ENCODE results near the gene BBX.

- TF ChIP-seq CTCF (conservative IDR thresholded peaks at IDR 0.05 in 1 of 2, IDR thresholded peaks at IDR 0.05 in 1 of 2; ENCODE audit: extremely low read depth in 1 of 2, insufficient read depth in 1 of 2, low read depth in 1 of 2, low read length in 2 of 2) (no peak), EZH2 (IDR thresholded peaks at IDR 0.05; ENCODE audit: borderline replicate concordance, low read length) (no peak)
Observed at GRCh38 chr3:107767897-107768605, 245.3 kb downstream of the BBX start.

All from mammary epithelial cell (primary cell).